Upper lobe of right lung (tissue), 1 donor: ENCODE data around the gene FAM131C. TPM values are rescaled to one million over a fixed set of nuclear protein-coding genes. Genes with fewer than 3 reads are reported as not detected.
A peak's percentile ranks its signal among the peaks of the same experiment; 100 is the strongest.

Experiments used
- ATAC-seq: fragments of 200-7000 bp; cut with Tn5 transposase; one replicate; pipeline ENCODE4 v1.9.1; 2020; ENCODE audit warnings: mild to moderate bottlenecking, moderate library complexity
- DNase-seq: peaks from one replicate; pipeline ENCODE4 v3.0.0-alpha.2; 2020
- H3K27ac ChIP-seq: fragments of 200-600 bp; one replicate; pipeline ENCODE4 v1.8.0; 2022
- H3K27me3 ChIP-seq: fragments of 200-600 bp; one replicate; pipeline ENCODE4 v1.8.0; 2022; ENCODE audit warnings: mild to moderate bottlenecking
- H3K36me3 ChIP-seq: fragments of 200-600 bp; one replicate; pipeline ENCODE4 v1.8.0; 2022
- H3K4me1 ChIP-seq: fragments of 200-600 bp; one replicate; pipeline ENCODE4 v1.8.0; 2022
- H3K4me3 ChIP-seq: fragments of 200-600 bp; one replicate; pipeline ENCODE4 v1.8.0; 2022; ENCODE audit warnings: mild to moderate bottlenecking
- H3K9me3 ChIP-seq: fragments of 200-600 bp; one replicate; pipeline ENCODE4 v1.8.0; 2022
- CTCF ChIP-seq: fragments of 200-600 bp; IDR thresholded peaks from one replicate; pipeline ENCODE4 v1.8.0; 2022; ENCODE audit warnings: antibody characterized with exemption
- intact Hi-C: fragments of 100-400 bp; cut with DNase I; formaldehyde crosslinking; loops from one replicate; pipeline ENCODE4 v1.11.0; 2022
- total RNA-seq: library from RNA; stranded (reverse); fragmentation: NEBNext Ultra II Directional; extraction: Animal tissue kit (Norgen Biotek cat#: 25700); gene quantifications from one replicate; pipeline ENCODE4 v1.2.1, GENCODE V29; 2021
- donor health status: DM: no; HTN: yes; CAD: no; lungs with severe emphysema.

FAM131C gene
- total RNA-seq, 1 donor from 2014 or later: not detected

DNA sequence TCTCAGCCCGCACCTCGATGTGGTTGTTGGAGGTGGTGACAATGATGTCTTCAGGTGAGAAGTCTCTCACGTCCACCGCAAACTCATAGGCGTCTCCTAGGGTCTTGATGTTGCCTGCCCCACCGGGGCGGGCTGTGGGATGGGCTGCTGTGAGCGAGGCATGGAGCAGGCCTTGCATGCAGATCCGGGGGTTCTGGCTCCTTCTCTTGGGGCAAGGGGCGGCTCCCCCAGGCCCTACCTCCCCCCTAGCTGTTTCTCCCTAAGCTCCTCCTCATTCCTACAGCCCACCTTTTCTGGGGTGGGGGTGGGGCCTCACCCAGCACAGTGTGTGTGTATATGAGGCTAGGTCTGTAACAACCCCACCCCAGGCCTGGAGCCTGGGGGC lies 56.4 kb downstream of the FAM131C start:
- TF ChIP-seq CTCF: no peak
- DNase-seq: no peak
- peaks cover 29% of the 10 kb centered on the region for H3K4me1 ChIP-seq
- no peaks in the 10 kb centered on the region for H3K27me3 ChIP-seq
- intact Hi-C loops: no loop called here
- H3K27ac ChIP-seq: peak overlapping the region; percentile 78
- no peak for ATAC-seq
- H3K4me3 ChIP-seq: peak overlapping the region; percentile 33
- H3K36me3 ChIP-seq: no peaks in the 10 kb centered on the region
- H3K9me3 ChIP-seq: no peaks in the 10 kb centered on the region

- intact Hi-C loops: no loop called here
- Histone ChIP-seq H3K36me3 (no peaks in the 10 kb centered on the region), H3K4me1 (peaks cover 32% of the 10 kb centered on the region), H3K4me3 (no peak overlapping the region), H3K27me3 (no peaks in the 10 kb centered on the region), H3K27ac (no peak overlapping the region), H3K9me3 (no peaks in the 10 kb centered on the region)
- DNase-seq (no peak), ATAC-seq (no peak)
- TF ChIP-seq CTCF: no peak
Observed at GRCh38 chr1:16015960-16016901, 57.2 kb downstream of the FAM131C start.

DNA sequence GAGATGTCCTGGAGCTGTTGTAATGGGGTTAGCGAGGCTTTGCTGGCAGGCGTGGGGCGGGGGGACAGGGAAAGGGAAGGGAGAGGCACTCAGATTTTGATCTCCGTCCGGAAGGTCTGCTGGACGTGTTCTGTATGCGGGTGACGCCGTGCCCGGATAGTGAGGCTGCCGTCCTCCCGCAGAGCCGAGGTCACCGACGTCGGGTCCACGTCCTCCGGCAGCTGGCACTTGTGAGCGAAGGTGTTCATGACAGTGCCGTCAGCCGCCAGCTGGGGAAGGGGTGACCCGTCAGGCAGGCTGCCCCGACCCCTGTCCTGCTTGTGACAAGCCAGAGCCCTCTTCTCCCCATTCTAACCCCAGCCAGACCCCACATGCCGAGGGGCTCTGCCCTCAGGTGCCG lies 58.0 kb downstream of the FAM131C start:
- H3K36me3 ChIP-seq: no peaks in the 10 kb centered on the region
- intact Hi-C loops: no loop called here
- no peak overlapping the region for H3K4me3 ChIP-seq
- no peaks in the 10 kb centered on the region for H3K9me3 ChIP-seq
- no peak overlapping the region for H3K27ac ChIP-seq
- TF ChIP-seq CTCF: no peak
- peaks cover 32% of the 10 kb centered on the region for H3K4me1 ChIP-seq
- no peak for DNase-seq
- H3K27me3 ChIP-seq: no peaks in the 10 kb centered on the region
- ATAC-seq: no peak

- Histone ChIP-seq H3K27ac (no peak overlapping the region), H3K4me3 (no peak overlapping the region), H3K36me3 (no peaks in the 10 kb centered on the region), H3K9me3 (no peaks in the 10 kb centered on the region), H3K4me1 (peaks cover 32% of the 10 kb centered on the region), H3K27me3 (no peaks in the 10 kb centered on the region)
- no peak for DNase-seq
- no peak for TF ChIP-seq CTCF
- intact Hi-C loops: no loop called here
- no peak for ATAC-seq
Observed at GRCh38 chr1:16014509-16015482, 58.7 kb downstream of the FAM131C start.

GRCh38 chr1:16013908-16014258 lies 59.6 kb downstream of the FAM131C start:
- ATAC-seq: no peak
- no peak for DNase-seq

More at GRCh38 chr1:16013908-16014258, 59.6 kb downstream of the FAM131C start:
- intact Hi-C loops: no loop called here
- H3K36me3 ChIP-seq: no peaks in the 10 kb centered on the region
- H3K27ac ChIP-seq: no peak overlapping the region
- TF ChIP-seq CTCF: no peak
- H3K4me1 ChIP-seq: peaks cover 29% of the 10 kb centered on the region
- H3K27me3 ChIP-seq: no peaks in the 10 kb centered on the region
- no peak overlapping the region for H3K4me3 ChIP-seq
- H3K9me3 ChIP-seq: no peaks in the 10 kb centered on the region
